ENCODE results near the gene SEC14L2.

Gene SEC14L2

GRCh38 chr22:30404307-30404706 is 7.5 kb downstream of the SEC14L2 start:
- no peak for DNase-seq (ENCODE audit: low spot score)

DNA sequence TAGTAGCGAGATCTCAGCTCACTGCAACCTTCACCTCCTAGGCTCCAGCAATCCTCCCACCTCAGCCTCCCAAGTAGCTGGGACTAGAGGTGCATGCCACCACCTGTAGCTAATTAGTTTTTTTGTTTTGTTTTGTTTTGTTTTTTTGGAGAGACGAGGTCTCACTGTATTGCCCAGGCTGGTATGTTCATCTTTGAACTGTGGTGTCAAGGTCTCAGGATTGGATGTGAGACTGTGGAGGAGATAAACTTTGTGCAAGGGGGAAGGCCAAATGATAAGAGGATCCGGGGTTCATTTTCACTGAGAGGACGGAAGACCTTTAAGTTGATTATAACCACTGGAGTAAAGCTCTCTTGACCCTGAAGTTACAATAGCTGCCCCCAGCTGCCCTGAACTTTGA is 8.9 kb downstream of the SEC14L2 start:
- DNase-seq (ENCODE audit: low spot score), result no peak

- DNase-seq (ENCODE audit: low spot score), result peak; percentile 66
Observed at GRCh38 chr22:30406400-30406799, 9.6 kb downstream of the SEC14L2 start.

DNA sequence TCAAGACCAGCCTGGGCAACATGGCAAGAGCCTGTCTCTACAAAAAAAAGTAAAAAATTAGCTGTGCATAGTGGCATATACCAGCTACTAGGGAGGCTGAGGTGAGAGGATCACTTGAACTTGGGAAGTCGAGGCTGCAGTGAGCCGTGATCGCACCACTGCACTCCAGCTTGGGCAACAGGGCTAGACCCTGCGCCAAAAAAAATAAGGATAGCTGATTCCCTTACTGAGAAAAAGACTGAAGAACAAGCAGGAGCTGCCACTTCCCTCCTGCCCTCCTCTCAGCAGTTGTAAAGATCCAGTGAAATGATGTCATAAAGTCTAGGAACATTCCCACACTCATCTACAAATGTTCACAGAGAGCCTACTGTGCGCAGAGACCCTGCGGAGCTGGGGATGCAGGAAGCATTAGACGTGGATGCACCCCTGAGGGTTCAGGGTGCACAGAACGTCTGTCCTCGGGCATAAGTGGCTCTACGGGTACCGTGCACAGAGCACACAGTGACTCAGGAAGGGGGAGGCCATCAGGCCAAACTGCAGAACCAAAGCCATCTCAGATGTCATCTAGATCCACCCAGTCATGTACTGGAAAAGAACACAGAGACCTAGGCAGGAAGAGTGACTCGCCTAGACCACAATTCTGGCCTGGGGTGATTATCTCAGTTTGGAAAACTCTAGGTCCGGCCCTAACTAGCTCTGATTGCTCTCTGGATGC is 11.7 kb downstream of the SEC14L2 start:
- no peak for DNase-seq (ENCODE audit: low spot score)

DNA sequence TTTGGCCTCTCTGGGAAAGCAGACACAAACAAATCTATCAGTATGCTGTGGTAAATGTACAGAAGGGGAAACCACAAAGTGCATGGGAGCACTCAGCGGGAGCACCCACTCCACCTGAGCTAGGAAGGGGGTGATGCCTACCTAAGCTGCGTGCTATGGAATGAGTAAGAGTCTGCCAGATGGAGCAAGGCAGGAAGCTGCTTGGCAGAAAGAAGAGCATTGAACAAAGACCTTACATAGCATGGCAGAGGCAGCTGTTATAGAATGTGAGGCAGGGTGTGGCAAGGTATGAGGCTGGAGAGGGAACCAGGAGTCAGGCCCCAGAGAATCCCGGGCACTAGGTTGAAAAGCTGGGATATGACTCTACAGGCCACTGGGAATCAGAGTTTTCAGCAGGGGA is 15.0 kb downstream of the SEC14L2 start:
- DNase-seq (ENCODE audit: low spot score), result no peak

DNA sequence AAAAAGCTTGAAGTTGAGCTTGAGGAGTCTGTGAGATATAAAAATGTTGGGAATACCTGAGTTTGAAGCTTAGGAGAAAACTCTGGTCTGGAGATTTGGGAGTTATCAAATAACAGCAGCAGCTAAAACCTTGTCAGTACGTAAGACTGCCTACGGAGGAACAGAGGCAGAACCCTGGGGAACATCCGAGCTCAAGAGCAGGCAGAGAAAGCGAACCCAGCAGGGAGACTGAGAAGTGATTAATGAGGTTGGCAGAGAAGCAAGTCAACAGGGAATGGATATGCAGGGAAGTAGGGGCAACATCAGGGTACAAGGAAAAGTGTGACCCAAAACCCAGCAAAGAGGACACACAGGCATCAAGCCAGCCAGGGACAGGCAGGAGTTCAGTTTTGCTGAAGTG is 16.2 kb downstream of the SEC14L2 start:
- DNase-seq (ENCODE audit: low spot score), result no peak

GRCh38 chr22:30413745-30414524 is 17.1 kb downstream of the SEC14L2 start:
- no peak for DNase-seq (ENCODE audit: low spot score)

DNA sequence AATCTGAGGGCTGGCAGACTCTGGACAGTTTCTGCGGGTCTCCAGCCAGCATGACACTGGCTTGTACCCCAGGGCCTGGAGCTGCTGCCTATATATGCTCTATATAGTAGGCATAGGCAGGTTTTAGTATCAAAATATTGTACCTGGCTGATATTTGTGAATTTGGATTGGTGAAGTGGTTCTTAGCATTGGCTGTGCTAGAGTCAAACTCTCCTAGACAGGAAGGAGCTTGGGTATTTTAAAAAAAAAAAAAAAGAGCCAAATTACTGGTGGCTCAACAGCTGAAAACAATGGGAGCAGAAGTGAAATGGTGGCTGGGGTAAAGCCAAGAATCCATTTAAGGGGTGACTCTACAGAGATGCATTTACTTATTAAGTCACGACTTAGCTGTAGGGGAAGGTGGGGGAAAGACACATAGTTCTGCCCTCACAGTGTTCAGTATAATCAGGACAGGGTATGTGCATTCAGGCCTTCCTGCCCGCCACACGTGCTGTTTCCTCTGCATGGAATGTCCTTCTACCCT is 17.8 kb downstream of the SEC14L2 start:
- no peak for DNase-seq (ENCODE audit: low spot score)

- no peak for DNase-seq (ENCODE audit: low spot score)
Observed at GRCh38 chr22:30416403-30416802, 19.6 kb downstream of the SEC14L2 start.

DNA sequence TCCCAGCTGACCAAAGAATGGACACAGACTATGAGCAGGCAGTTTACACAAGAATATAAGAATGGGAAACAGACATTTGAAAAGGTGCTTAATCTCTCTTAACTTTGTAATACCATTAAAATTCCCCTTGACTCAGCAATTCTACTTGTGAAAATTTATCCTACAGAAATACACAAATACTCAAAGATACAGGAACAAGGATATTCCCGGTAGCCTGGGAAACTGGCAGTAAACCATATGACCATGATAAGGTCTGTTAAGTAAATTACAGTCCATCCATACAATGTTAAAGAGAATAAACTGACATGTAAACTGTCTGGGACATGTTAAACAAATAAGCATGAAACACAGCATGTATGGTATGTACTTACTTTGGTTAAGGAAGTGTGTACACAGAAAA is 20.0 kb downstream of the SEC14L2 start:
- no peak for DNase-seq (ENCODE audit: low spot score)

- no peak for DNase-seq (ENCODE audit: low spot score)
Observed at GRCh38 chr22:30420347-30421125, 23.7 kb downstream of the SEC14L2 start.

DNA sequence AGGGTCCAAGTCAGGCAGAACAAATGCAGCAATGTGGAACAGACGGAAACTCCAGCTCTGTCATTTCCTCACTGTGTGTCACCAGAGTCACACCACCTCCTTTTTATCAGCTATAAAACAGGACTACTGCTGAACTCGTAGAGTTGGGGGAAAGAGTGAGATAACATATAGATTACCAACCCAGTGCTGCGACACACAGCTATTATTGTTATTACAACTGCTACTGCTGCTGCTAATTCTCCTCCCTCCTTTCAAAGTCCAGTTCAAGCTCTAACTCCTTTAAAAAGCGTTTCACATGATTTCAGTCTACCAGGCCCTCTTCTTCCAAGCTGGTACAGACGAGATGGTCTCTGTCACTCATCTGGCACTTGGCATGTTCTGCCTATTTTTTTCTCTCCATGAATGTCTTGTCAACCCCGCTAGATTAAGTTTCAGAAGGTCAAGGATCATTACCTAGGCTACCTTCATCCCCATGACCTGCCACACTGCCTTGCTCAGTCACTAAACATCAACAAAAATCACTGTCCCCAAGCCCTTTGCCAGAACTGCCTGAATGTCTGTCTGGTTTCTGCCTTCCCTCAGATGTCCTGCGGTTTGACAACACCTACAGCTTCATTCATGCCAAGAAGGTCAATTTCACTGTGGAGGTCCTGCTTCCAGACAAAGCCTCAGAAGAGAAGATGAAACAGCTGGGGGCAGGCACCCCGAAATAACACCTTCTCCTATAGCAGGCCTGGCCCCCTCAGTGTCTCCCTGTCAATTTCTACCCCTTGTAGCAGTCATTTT is 25.1 kb downstream of the SEC14L2 start:
- DNase-seq (ENCODE audit: low spot score), result no peak

DNA sequence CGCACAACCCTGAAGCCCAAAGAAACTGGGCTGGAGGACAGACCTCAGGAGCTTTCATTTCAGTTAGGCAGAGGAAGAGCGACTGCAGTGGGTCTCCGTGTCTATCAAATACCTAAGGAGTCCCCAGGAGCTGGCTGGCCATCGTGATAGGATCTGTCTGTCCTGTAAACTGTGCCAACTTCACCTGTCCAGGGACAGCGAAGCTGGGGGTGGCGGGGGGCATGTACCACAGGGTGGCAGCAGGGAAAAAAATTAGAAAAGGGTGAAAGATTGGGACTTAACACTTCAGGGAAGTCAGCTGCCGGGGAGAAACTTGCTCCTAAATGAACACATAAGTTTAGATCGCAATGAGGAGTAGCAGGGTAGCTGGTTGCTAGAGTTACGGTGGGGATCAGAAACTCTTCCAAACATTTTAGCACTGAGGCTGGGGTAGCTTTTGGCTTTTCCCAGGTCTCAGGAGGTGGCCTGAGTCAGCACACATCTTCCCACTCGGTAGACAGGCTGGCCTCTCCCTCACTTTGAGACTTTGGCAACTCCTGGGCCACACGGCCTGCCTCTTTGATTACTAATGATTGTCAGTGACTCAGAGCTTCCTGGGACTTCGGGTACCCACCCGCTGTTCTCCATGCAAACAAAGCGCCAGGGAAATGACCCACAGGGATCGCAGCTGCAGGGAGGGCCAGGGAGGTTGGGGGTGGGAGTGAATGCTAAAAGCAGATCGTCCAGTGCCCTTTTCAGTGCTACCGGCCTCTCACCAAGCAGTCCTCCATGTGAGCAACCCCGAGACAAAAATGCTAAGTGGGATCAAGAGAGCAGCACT is 25.9 kb downstream of the SEC14L2 start:
- DNase-seq (ENCODE audit: low spot score), result no peak

GRCh38 chr22:30423301-30423958 is 26.6 kb downstream of the SEC14L2 start:
- DNase-seq (ENCODE audit: low spot score), result no peak

DNA sequence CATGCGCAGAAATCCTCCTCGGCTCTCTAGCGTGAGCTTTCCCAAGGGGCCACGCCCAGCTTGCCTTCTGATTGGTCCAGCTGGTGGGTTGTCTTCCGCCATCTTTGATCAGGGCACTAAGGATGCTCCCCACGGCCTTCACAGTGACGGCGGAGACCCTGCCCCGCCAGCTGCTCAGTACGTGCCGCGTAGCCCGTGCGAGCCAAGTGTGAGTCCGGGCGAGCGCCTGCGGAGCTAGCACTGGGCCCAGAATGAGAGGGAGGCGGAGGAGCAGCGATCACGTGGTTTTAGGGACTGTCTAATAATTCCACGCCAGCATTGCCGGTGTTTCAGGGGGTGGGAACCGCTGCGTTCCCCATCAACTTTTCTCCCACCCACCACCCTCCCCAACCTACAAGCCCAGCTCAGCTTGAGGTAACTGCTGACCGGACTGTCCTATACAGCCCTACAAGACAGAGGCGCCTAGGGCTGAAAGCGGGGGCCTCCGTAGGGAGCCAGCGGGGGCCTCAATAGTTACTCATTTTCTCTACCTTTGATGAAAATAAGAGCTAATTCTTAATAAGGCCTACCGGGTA is 27.2 kb downstream of the SEC14L2 start:
- DNase-seq (ENCODE audit: low spot score), result peak; percentile 96

DNA sequence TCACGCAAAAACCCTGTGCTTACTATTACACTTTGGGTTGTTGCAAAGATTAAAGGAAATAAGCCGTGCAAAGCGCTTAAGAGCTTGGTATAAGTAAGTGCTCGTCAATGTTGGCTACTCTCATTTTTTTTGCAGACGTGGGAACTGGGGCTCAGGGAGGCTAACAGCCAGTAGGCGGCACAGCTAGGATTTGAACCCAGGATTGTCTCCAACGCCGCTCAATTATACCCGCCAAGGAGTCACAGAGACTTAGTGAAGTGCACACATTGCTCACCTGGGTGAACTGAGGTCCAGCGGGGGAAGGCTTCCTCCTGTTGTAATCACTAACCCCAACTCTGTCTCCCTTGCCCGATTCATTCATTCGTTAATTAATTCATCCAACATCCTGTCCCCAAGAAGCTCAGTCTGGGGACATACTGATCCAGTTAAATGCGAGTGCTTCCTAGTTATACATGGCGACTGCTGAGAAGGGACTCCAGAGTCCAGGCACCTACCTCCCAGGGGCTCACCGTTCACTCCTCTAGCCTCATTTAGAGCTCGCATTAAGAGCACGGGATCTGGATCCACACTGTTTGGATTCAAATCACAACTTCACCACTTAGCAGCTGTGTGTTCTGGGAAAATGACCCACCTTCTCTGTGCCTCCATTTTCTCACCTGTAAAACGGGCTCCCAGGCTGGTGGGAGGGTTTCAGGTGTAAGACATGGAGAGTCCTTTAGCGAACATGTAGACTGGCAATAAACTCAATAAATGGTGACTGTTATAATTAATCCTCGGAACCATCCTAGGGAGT is 27.9 kb downstream of the SEC14L2 start:
- no peak for DNase-seq (ENCODE audit: low spot score)

DNA sequence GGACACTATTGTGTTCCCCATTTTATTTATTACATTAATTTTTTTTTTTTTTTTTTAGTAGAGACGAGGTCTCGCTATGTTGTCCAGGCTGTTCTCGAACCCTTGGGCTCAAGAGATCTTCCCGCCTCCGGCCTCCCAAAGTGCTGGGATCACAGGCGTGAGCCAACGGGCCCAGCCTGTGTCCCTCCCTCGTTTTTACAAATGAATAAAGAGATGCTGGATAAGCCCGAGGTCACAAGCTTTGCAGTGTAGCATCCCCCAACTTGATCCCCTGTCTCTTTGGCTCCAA is 28.5 kb downstream of the SEC14L2 start:
- no peak for DNase-seq (ENCODE audit: low spot score)

GRCh38 chr22:30425616-30426387 is 29.0 kb downstream of the SEC14L2 start, which contains the start of gene MTFP1:
Gene MTFP1 (plus strand): TSS chr22:30425768. CDS start chr22:30425880, 112 bp downstream.
- DNase-seq (ENCODE audit: low spot score), result peak; percentile 79
